LNCaP clone FGC (cell line): Measurements from ENCODE around the gene UACA.

Experiments
- DNase-seq: peaks from one replicate; pipeline ENCODE4 v3.0.0-alpha.2; 2011; ENCODE audit warnings: low read depth
- H3K4me3 ChIP-seq: 2 replicates; pipeline ENCODE4 v1.5.1; 2011; ENCODE audit warnings: mild to moderate bottlenecking, low read depth, low read length, control low read depth
- TF ChIP-seq, protein P1 (sequence below): IDR thresholded peaks from 2 replicates; pipeline ENCODE4 v1.5.1; 2012; ENCODE audit warnings: mild to moderate bottlenecking; ENCODE audit not compliant: control insufficient read depth, insufficient read depth; ENCODE audit errors: extremely low read depth

The UACA gene

DNA sequence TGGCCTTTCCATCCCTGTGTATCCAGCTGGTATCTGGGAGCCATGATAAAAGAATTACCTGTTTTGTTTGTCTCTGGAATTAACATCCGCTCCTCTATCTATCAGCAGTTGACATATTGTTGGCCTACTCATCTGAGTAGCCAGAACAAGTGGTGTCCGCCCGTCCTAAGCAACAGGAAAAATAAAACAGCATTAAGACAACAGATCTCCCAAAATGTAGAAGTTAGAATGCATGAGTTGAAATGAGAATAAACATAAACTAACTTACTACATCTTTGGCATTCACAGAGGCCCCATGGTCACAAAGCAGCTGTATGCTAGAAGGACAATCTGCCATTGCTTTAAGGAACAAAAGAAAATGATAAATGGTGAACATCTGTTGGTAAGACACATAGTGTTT, 75.9 kb downstream of the UACA start:
- H3K4me3 ChIP-seq: no peak overlapping the region
- TF ChIP-seq, protein P1, sequence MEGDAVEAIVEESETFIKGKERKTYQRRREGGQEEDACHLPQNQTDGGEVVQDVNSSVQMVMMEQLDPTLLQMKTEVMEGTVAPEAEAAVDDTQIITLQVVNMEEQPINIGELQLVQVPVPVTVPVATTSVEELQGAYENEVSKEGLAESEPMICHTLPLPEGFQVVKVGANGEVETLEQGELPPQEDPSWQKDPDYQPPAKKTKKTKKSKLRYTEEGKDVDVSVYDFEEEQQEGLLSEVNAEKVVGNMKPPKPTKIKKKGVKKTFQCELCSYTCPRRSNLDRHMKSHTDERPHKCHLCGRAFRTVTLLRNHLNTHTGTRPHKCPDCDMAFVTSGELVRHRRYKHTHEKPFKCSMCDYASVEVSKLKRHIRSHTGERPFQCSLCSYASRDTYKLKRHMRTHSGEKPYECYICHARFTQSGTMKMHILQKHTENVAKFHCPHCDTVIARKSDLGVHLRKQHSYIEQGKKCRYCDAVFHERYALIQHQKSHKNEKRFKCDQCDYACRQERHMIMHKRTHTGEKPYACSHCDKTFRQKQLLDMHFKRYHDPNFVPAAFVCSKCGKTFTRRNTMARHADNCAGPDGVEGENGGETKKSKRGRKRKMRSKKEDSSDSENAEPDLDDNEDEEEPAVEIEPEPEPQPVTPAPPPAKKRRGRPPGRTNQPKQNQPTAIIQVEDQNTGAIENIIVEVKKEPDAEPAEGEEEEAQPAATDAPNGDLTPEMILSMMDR: no peak
- DNase-seq: no peak

DNA sequence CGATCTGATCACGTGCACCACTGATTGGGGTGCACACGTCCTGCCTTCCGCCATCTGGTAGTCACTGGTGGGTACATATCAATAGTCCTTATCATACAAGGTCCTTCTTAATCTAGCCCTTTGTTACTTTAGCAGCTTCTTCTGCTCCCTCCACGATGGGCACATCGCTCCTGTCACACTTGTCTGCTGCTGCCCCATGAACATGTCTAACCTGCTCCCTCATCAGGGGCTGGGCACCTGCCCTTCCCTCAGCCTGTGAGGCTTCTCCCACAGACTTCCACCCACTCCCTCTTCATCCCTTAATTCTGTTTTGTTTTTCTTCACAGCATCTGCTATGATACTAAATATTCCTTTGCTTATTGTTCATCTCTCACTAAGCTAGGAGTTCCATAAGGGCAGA, 82.5 kb downstream of the UACA start:
- DNase-seq: no peak
- TF ChIP-seq, protein P1: no peak
- no peak overlapping the region for H3K4me3 ChIP-seq

DNA sequence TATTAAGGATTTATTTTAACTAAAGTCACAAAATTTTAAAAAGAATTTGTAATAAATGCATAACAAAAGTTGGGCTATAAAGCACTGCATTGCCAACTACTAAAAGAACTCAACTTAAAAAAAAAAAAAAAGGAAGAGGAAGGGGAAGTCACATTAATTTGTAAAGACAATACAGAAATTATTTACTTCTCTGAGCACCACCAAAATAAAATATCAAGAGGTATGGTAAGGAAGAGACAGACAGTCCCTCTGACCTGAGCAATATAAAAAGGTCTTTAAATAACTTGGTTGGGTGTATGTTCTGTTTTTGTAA, 83.5 kb downstream of the UACA start:
- DNase-seq: no peak
- H3K4me3 ChIP-seq: no peak overlapping the region
- TF ChIP-seq, protein P1: no peak

DNA sequence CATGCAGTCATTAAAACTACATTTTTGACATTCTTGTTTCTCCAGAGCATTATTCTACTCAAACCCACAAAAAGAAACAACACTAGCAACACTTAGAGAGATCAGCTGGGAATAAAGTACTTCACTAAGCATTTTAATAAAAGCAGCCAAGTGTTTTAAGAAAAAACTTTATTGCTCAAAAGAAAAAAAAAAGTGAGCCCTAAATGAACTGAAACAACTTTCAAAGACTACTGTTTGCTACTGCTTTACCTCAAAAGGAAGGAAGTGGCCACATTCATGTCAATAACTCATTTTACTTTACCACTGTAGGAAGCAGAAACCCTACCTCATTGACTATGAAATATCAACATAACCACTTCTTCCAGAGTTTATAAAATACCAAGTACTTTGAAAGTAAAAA, 91.3 kb downstream of the UACA start:
- DNase-seq: no peak
- TF ChIP-seq, protein P1: no peak
- H3K4me3 ChIP-seq: no peak overlapping the region

DNA sequence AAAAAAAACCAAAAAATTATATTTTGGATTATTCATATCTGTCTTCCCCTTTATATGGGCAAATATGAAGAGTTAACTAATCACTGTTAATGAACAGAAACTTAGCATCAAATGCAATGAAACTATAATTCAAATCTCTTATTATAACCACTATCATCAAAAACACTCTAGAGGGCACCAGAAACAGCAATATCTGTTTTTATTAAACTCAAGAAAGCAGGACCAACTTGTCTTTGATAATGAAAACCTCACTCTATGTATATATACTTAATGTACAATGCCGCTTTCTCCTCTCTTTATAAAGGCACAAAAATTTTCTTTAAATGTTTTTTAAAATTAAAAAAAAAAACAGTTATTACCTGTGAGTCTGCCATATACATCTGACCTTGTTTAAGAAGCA, 92.7 kb downstream of the UACA start:
- TF ChIP-seq, protein P1: peak; percentile 29; the same call in 1 of the 2 replicates
- DNase-seq: no peak
- no peak overlapping the region for H3K4me3 ChIP-seq

DNA sequence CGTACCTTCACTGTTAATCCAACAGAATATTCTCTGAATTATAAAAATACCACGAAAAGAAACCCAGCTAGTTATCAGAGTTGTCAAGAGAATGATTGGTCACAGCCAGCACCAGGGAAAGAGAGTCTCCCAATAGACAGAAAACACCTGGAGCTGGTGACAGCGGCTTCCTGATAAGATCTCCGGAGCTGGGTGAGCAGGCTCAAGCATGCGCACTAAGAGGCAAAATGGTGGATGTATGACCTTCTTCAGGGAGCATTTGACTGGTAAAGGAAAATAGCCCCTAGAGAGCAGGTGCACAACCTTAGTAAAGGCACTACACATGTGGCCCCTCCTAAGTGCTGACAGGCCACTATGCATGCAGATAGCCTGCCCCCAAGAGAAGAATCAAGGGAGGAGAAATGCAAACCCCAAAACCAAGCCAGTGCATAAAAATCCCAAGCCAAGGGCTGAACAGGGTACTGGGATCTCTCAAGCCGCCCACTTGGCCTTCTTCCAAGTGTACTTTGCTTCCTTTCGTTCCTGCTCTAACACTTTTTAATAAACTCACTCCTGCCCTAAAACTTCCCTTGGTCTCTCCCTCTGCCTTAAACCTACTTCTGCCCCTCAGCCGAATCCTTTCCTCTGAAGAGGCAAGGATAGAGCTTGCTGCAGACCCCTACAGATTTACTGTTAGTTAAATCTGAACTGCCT, 93.2 kb downstream of the UACA start:
- TF ChIP-seq, protein P1: no peak
- no peak for DNase-seq
- H3K4me3 ChIP-seq: no peak overlapping the region

DNA sequence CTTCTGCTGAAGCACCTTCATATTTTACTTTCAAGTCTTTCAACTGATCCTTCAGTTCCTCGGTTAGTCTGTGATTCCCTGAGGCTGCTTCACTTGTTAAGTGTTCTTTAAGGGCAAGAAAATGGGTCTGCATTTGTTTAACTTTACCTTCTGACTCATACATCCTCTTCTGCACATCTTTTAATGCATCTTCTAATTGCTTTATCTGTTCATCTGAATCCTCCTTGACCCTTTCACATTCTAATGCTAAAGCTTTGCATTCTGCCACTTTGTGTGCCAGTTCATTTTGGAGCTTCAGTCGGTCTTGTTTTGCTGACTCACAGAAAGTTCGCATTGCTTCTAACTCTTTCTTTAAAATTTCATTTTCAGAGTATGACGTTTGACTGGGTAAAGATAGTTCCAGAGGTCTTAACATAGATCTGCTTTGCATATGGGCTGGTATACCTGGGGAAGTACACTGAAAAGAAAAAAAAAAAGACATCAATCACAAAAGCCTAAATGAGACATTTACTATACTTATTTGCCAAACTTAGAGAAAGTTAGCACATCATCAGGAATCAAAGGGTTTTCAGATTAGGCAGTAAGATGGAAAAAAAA, 94.3 kb downstream of the UACA start:
- no peak for DNase-seq
- H3K4me3 ChIP-seq: no peak overlapping the region
- TF ChIP-seq, protein P1: no peak
